ENCODE results near the gene CFP.

Gene CFP

GRCh38 chrX:47632666-47633065 is 2.9 kb upstream of the CFP start:
- H3F3A ChIP-seq (ENCODE audit: control insufficient read depth, insufficient read depth): no peaks in the 10 kb centered on the region
- no peaks in the 10 kb centered on the region for H3K9me3 ChIP-seq (ENCODE audit: control insufficient read depth, insufficient read depth, low read length)
- H3K27me3 ChIP-seq (ENCODE audit: control insufficient read depth, low read length): no peaks in the 10 kb centered on the region
- H3K27ac ChIP-seq (ENCODE audit: low read depth, low read length): no peak overlapping the region
- H3K79me2 ChIP-seq (ENCODE audit: control insufficient read depth, low read length): no peaks in the 10 kb centered on the region
- H3K36me3 ChIP-seq (ENCODE audit: control insufficient read depth, low read length): no peaks in the 10 kb centered on the region; the same call in 1 of the 2 replicates
- TF ChIP-seq CTCF (IDR thresholded peaks at IDR 0.05; ENCODE audit: low read depth, low read length, poor library complexity, severe bottlenecking): no peak
- TF ChIP-seq EZH2phosphoT487 (IDR thresholded peaks at IDR 0.05; ENCODE audit: borderline replicate concordance, low read length): no peak
- H3K4me3 ChIP-seq (ENCODE audit: low read length): no peak overlapping the region
- H3K9me2 ChIP-seq (replicated peaks; ENCODE audit: control insufficient read depth, low read length): no peaks in the 10 kb centered on the region
- no peaks in the 10 kb centered on the region for H4K20me1 ChIP-seq (ENCODE audit: control insufficient read depth, insufficient read depth, low read depth, low read length)
- H3K4me2 ChIP-seq (ENCODE audit: low read length): no peak overlapping the region
- peaks cover 15% of the 10 kb centered on the region for H3K4me1 ChIP-seq (ENCODE audit: control insufficient read depth, low read length)

- H3K4me3 ChIP-seq (ENCODE audit: low read length): no peak overlapping the region
These were observed 1.9 kb upstream of the CFP start for GRCh38 chrX:47631676-47632075.

GRCh38 chrX:47628982-47629381 is 748 bp downstream of the CFP start:
- H4K20me1 ChIP-seq (ENCODE audit: control insufficient read depth, insufficient read depth, low read depth, low read length): no peaks in the 10 kb centered on the region
- H3K4me3 ChIP-seq (ENCODE audit: low read length): no peak overlapping the region
- no peaks in the 10 kb centered on the region for H3K79me2 ChIP-seq (ENCODE audit: control insufficient read depth, low read length)
- H3K27me3 ChIP-seq (ENCODE audit: control insufficient read depth, low read length): no peaks in the 10 kb centered on the region
- H3K27ac ChIP-seq (ENCODE audit: low read depth, low read length): no peak overlapping the region
- H3K9me2 ChIP-seq (replicated peaks; ENCODE audit: control insufficient read depth, low read length): no peaks in the 10 kb centered on the region
- TF ChIP-seq EZH2phosphoT487 (IDR thresholded peaks at IDR 0.05; ENCODE audit: borderline replicate concordance, low read length) (no peak), CTCF (IDR thresholded peaks at IDR 0.05; ENCODE audit: low read depth, low read length, poor library complexity, severe bottlenecking) (no peak)
- no peak overlapping the region for H3K4me2 ChIP-seq (ENCODE audit: low read length)
- no peaks in the 10 kb centered on the region for H3F3A ChIP-seq (ENCODE audit: control insufficient read depth, insufficient read depth)
- H3K36me3 ChIP-seq (ENCODE audit: control insufficient read depth, low read length): no peaks in the 10 kb centered on the region
- no peaks in the 10 kb centered on the region for H3K9me3 ChIP-seq (ENCODE audit: control insufficient read depth, insufficient read depth, low read length)
- peaks cover 15% of the 10 kb centered on the region for H3K4me1 ChIP-seq (ENCODE audit: control insufficient read depth, low read length)

More at GRCh38 chrX:47631676-47632075, 1.9 kb upstream of the CFP start:
- peaks cover 15% of the 10 kb centered on the region for H3K4me1 ChIP-seq (ENCODE audit: control insufficient read depth, low read length)
- H4K20me1 ChIP-seq (ENCODE audit: control insufficient read depth, insufficient read depth, low read depth, low read length): no peaks in the 10 kb centered on the region
- no peaks in the 10 kb centered on the region for H3K9me2 ChIP-seq (replicated peaks; ENCODE audit: control insufficient read depth, low read length)
- H3K27ac ChIP-seq (ENCODE audit: low read depth, low read length): no peak overlapping the region
- no peaks in the 10 kb centered on the region for H3F3A ChIP-seq (ENCODE audit: control insufficient read depth, insufficient read depth)
- no peak overlapping the region for H3K4me2 ChIP-seq (ENCODE audit: low read length)
- H3K27me3 ChIP-seq (ENCODE audit: control insufficient read depth, low read length): no peaks in the 10 kb centered on the region
- no peaks in the 10 kb centered on the region; the same call in 1 of the 2 replicates for H3K36me3 ChIP-seq (ENCODE audit: control insufficient read depth, low read length)
- TF ChIP-seq CTCF (IDR thresholded peaks at IDR 0.05; ENCODE audit: low read depth, low read length, poor library complexity, severe bottlenecking): no peak
- TF ChIP-seq EZH2phosphoT487 (IDR thresholded peaks at IDR 0.05; ENCODE audit: borderline replicate concordance, low read length): no peak
- H3K9me3 ChIP-seq (ENCODE audit: control insufficient read depth, insufficient read depth, low read length): no peaks in the 10 kb centered on the region
- H3K79me2 ChIP-seq (ENCODE audit: control insufficient read depth, low read length): no peaks in the 10 kb centered on the region
